ENCODE results near the gene PSTK.

- no peak for TF ChIP-seq CTCF (IDR thresholded peaks at IDR 0.05; ENCODE audit: borderline replicate concordance, extremely low read depth, low read length, poor library complexity, severe bottlenecking)
- no peak for TF ChIP-seq EZH2 (IDR thresholded peaks at IDR 0.05; ENCODE audit: borderline replicate concordance, low read depth, low read length, severe bottlenecking)
Measured at GRCh38 chr10:123007558-123008354, 27.6 kb downstream of the PSTK start.
